Esophagus muscularis mucosa (tissue), 4 donors: ENCODE measurements around the gene TASOR2.

Source experiments
- CTCF ChIP-seq, 3 experiments: fragments of 200-600 bp in 2 of 3; fragments of 450-650 bp in 1 of 3; sonication (generic) in 2 of 3; IDR thresholded peaks; one replicate each; pipeline ENCODE4 v1.5.1; 2017 to 2019; ENCODE audit warnings: antibody characterized with exemption in 3 of 3, mild to moderate bottlenecking in 2 of 3, moderate library complexity in 1 of 3
- EP300 ChIP-seq: sonication (generic); formaldehyde crosslinking; IDR thresholded peaks from one replicate; pipeline ENCODE4 v1.6.1; 2017; ENCODE audit warnings: antibody characterized with exemption
- POLR2A ChIP-seq: fragments of 450-650 bp; IDR thresholded peaks from one replicate; pipeline ENCODE4 v1.6.1; 2017; ENCODE audit warnings: antibody characterized with exemption, moderate library complexity, mild to moderate bottlenecking, low read depth
- POLR2AphosphoS5 ChIP-seq, 2 donors: sonication (generic); formaldehyde crosslinking; IDR thresholded peaks; one replicate each; pipeline ENCODE4 v1.6.1; 2017; ENCODE audit warnings: antibody characterized with exemption in 2 of 2

- no peak for TF ChIP-seq POLR2AphosphoS5 (IDR thresholded peaks at IDR 0.05)
- no peak for TF ChIP-seq CTCF (IDR thresholded peaks at IDR 0.05)
- TF ChIP-seq POLR2A, result no peak
- no peak for TF ChIP-seq EP300
These were observed 16.2 kb upstream of the TASOR2 start for GRCh38 chr10:5668429-5668828.
